KMS-11 (cell line): ENCODE results near the gene RPL35A.
"Not testable (repeated sequence)": the region's sequence is repeated elsewhere in the genome, so short reads cannot be mapped to it uniquely, and the experiment has no call there.

Experiments
- H2AFZ ChIP-seq: fragments of 200-600 bp; sonication (generic); 2 replicates; pipeline ENCODE4 v1.6.1; 2016; ENCODE audit warnings: antibody characterized with exemption, mixed run types, low read depth
- H3K27ac ChIP-seq: fragments of 200-600 bp; sonication (generic); 2 replicates; pipeline ENCODE4 v1.6.1; 2016; ENCODE audit warnings: mild to moderate bottlenecking, mixed run types
- H3K27me3 ChIP-seq: fragments of 200-600 bp; sonication (generic); 2 replicates; pipeline ENCODE4 v1.6.1; 2017; ENCODE audit warnings: mild to moderate bottlenecking, low read depth, mixed run types, moderate library complexity; ENCODE audit not compliant: insufficient read depth
- H3K36me3 ChIP-seq: fragments of 200-600 bp; sonication (generic); 2 replicates; pipeline ENCODE4 v1.6.1; 2017; ENCODE audit warnings: mild to moderate bottlenecking, mixed run types; ENCODE audit not compliant: insufficient read depth
- H3K4me1 ChIP-seq: fragments of 200-600 bp; sonication (generic); 2 replicates; pipeline ENCODE4 v1.6.1; 2016; ENCODE audit warnings: mild to moderate bottlenecking, low read depth, mixed run types; ENCODE audit not compliant: poor library complexity, severe bottlenecking
- H3K4me2 ChIP-seq: fragments of 200-600 bp; sonication (generic); 2 replicates; pipeline ENCODE4 v1.7.0; 2016; ENCODE audit warnings: mild to moderate bottlenecking, mixed run types
- H3K4me3 ChIP-seq: fragments of 200-600 bp; sonication (generic); IDR thresholded peaks from 2 replicates; pipeline ENCODE4 v1.6.1; 2017; ENCODE audit warnings: low read depth, low read length, mixed read lengths; ENCODE audit not compliant: insufficient read depth
- H3K79me2 ChIP-seq: fragments of 200-600 bp; sonication (generic); 2 replicates; pipeline ENCODE4 v1.6.1; 2016; ENCODE audit warnings: low read depth, mixed run types; ENCODE audit not compliant: insufficient read depth
- H3K9ac ChIP-seq: fragments of 200-600 bp; sonication (generic); 2 replicates; pipeline ENCODE4 v1.6.1; 2016; ENCODE audit warnings: mild to moderate bottlenecking, mixed run types
- H4K20me1 ChIP-seq: fragments of 200-600 bp; sonication (generic); 2 replicates; pipeline ENCODE4 v1.6.1; 2016; ENCODE audit warnings: mild to moderate bottlenecking, mixed run types; ENCODE audit not compliant: insufficient read depth
- CTCF ChIP-seq: fragments of 200-600 bp; sonication (generic); conservative IDR thresholded peaks from 2 replicates; pipeline ENCODE4 v1.6.1; 2017; ENCODE audit warnings: low read depth, mild to moderate bottlenecking, antibody characterized with exemption, low read length, moderate library complexity, mixed read lengths

The RPL35A gene

DNA sequence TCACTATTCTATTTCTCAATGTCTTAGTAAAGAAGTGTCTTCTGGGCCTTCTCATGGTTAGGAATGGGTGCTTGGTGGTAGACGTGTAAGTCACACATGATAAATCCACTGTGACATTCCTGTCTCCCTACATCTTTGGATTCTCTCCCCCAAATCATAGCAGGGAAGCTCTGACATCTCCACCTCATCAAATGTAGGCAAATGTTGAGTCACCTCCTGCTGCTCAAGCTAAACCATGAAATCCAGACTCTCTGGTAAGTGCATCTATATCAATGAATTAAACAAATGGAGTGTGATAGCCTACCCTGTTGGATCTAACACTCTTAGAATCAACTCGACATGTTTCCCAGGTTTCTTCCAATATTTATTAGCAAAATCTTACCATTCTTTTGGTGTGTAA, 42.8 kb upstream of the RPL35A start:
- Histone ChIP-seq H3K4me1 (peaks cover 9% of the 10 kb centered on the region), H3K4me2 (no peak overlapping the region), H3K27me3 (no peaks in the 10 kb centered on the region), H3K9ac (no peak overlapping the region), H4K20me1 (no peaks in the 10 kb centered on the region), H2AFZ (no peak overlapping the region), H3K4me3 (no peak overlapping the region), H3K27ac (no peak overlapping the region), H3K36me3 (no peaks in the 10 kb centered on the region), H3K79me2 (no peaks in the 10 kb centered on the region)
- no peak for TF ChIP-seq CTCF

- not testable (repeated sequence) for H3K79me2 ChIP-seq, H3K27me3 ChIP-seq, H3K4me1 ChIP-seq, H3K4me3 ChIP-seq, H3K36me3 ChIP-seq, H3K27ac ChIP-seq, H4K20me1 ChIP-seq, H3K4me2 ChIP-seq, H3K9ac ChIP-seq, H2AFZ ChIP-seq
Observed at GRCh38 chr3:197908550-197908949, 41.4 kb upstream of the RPL35A start.

- Histone ChIP-seq H3K4me3 (no peak overlapping the region), H3K4me1 (peaks cover 9% of the 10 kb centered on the region), H2AFZ (no peak overlapping the region), H4K20me1 (no peaks in the 10 kb centered on the region), H3K9ac (no peak overlapping the region), H3K27me3 (no peaks in the 10 kb centered on the region), H3K4me2 (no peak overlapping the region), H3K36me3 (no peaks in the 10 kb centered on the region), H3K27ac (no peak overlapping the region), H3K79me2 (no peaks in the 10 kb centered on the region)
- TF ChIP-seq CTCF, result no peak
Observed at GRCh38 chr3:197908957-197909701, 40.9 kb upstream of the RPL35A start.

- no peaks in the 10 kb centered on the region for H4K20me1 ChIP-seq
- no peak overlapping the region for H3K4me3 ChIP-seq
- H3K36me3 ChIP-seq, result no peaks in the 10 kb centered on the region
- no peaks in the 10 kb centered on the region for H3K4me1 ChIP-seq
- no peak overlapping the region for H3K9ac ChIP-seq
- H3K4me2 ChIP-seq, result no peak overlapping the region
- H3K79me2 ChIP-seq, result no peaks in the 10 kb centered on the region
- no peak overlapping the region for H2AFZ ChIP-seq
- no peak overlapping the region for H3K27ac ChIP-seq
- no peak for TF ChIP-seq CTCF
- no peaks in the 10 kb centered on the region for H3K27me3 ChIP-seq
Observed at GRCh38 chr3:197912741-197913476, 37.1 kb upstream of the RPL35A start.
